Testis (tissue), 3 donors: ENCODE data around the gene STAT3. TPM values are rescaled to one million over a fixed set of nuclear protein-coding genes. Genes with fewer than 3 reads are reported as not detected.

ENCODE experiments used
- DNase-seq: peaks from one replicate; pipeline ENCODE4 v3.0.0-alpha.2; 2019
- H3K27ac ChIP-seq, 2 donors: fragments of 200-600 bp; sonication (generic); one replicate each; pipeline ENCODE4 v1.5.1; 2019
- H3K27me3 ChIP-seq: fragments of 200-600 bp; sonication (generic); one replicate; pipeline ENCODE4 v1.5.1; 2019
- H3K36me3 ChIP-seq: fragments of 200-600 bp; sonication (generic); one replicate; pipeline ENCODE4 v1.5.1; 2017; ENCODE audit warnings: low read depth; ENCODE audit errors: missing control alignments
- H3K4me1 ChIP-seq: fragments of 200-600 bp; sonication (generic); one replicate; pipeline ENCODE4 v1.5.1; 2019
- H3K4me3 ChIP-seq, 2 donors: fragments of 200-600 bp; sonication (generic); one replicate each; pipeline ENCODE4 v1.5.1; 2017 to 2019
- H3K9me3 ChIP-seq: fragments of 200-600 bp; sonication (generic); one replicate; pipeline ENCODE4 v1.5.1; 2017
- POLR2A ChIP-seq: fragments of 450-650 bp; IDR thresholded peaks from one replicate; pipeline ENCODE4 v1.6.1; 2017; ENCODE audit warnings: antibody characterized with exemption, mild to moderate bottlenecking, moderate library complexity
- WGBS, 2 donors: methylation state at CpG; one replicate each; pipeline ENCODE4 v1.1.5; 2018; 5-methylcytosine and 5-hydroxymethylcytosine counted together
- intact Hi-C: fragments of 100-400 bp; cut with DNase I; formaldehyde crosslinking; loops from one replicate; pipeline ENCODE4 v1.15.1; 2023; ENCODE audit warnings: low total_unique reads
- polyA plus RNA-seq: library from polyadenylated mRNA; stranded (reverse); fragments of 350-450 nt; fragmentation: Illumina TruSeq; extraction: RNeasy Lipid Tissue Mini Kit (QIAGEN cat#74804); gene quantifications from one replicate; pipeline ENCODE4 v1.2.3, GENCODE V29; 2014; ENCODE audit warnings: low read depth, low replicate concordance; ENCODE audit not compliant: insufficient read depth
- total RNA-seq, 2 donors: library from RNA; depleted of rRNA; stranded (reverse); fragments of >200 nt; gene quantifications; one replicate each; pipeline ENCODE4 v1.2.3, GENCODE V29; 2016
- TF ChIP-seq, protein P1 (sequence below), 3 experiments: fragments of 450-650 bp in 2 of 3; fragments of 200-600 bp in 1 of 3; sonication (generic) in 1 of 3; IDR thresholded peaks; one replicate each; pipeline ENCODE4 v1.5.1; 2016 to 2019; ENCODE audit warnings: antibody characterized with exemption in 3 of 3, mild to moderate bottlenecking in 2 of 3, moderate library complexity in 1 of 3

STAT3 gene
- total and polyA plus RNA-seq, 3 donors from 2014 or later: 69.5 to 117 (median 107) TPM

- no peak overlapping the region for H3K4me3 ChIP-seq
- 65 to 73% methylated on average over 3 of the region's 3 CpGs for WGBS, 2 donors
- no peaks in the 10 kb centered on the region for H3K36me3 ChIP-seq
- DNase-seq: no peak
- H3K27ac ChIP-seq: peak overlapping the region in 1 of 2 donors; percentile 73
- H3K4me1 ChIP-seq: peaks cover 23% of the 10 kb centered on the region
- intact Hi-C loops: no loop called here
- H3K27me3 ChIP-seq: no peaks in the 10 kb centered on the region
- TF ChIP-seq, protein P1, sequence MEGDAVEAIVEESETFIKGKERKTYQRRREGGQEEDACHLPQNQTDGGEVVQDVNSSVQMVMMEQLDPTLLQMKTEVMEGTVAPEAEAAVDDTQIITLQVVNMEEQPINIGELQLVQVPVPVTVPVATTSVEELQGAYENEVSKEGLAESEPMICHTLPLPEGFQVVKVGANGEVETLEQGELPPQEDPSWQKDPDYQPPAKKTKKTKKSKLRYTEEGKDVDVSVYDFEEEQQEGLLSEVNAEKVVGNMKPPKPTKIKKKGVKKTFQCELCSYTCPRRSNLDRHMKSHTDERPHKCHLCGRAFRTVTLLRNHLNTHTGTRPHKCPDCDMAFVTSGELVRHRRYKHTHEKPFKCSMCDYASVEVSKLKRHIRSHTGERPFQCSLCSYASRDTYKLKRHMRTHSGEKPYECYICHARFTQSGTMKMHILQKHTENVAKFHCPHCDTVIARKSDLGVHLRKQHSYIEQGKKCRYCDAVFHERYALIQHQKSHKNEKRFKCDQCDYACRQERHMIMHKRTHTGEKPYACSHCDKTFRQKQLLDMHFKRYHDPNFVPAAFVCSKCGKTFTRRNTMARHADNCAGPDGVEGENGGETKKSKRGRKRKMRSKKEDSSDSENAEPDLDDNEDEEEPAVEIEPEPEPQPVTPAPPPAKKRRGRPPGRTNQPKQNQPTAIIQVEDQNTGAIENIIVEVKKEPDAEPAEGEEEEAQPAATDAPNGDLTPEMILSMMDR (IDR thresholded peaks at IDR 0.05): no peak
- no peak for TF ChIP-seq POLR2A
- H3K9me3 ChIP-seq: no peaks in the 10 kb centered on the region
These were observed 117.0 kb downstream of the STAT3 start for GRCh38 chr17:42271006-42271778.

- H3K36me3 ChIP-seq: no peaks in the 10 kb centered on the region
- H3K27me3 ChIP-seq: no peaks in the 10 kb centered on the region
- peaks cover 23% of the 10 kb centered on the region for H3K4me1 ChIP-seq
- DNase-seq: peak; percentile 64
- 31 to 37% methylated on average over 6 of the region's 6 CpGs for WGBS, 2 donors
- H3K4me3 ChIP-seq: no peak overlapping the region
- H3K9me3 ChIP-seq: no peaks in the 10 kb centered on the region
- peak overlapping the region; percentile 9 to 73 for H3K27ac ChIP-seq
- intact Hi-C loops: no loop called here
- no peak for TF ChIP-seq POLR2A
- TF ChIP-seq, protein P1 (IDR thresholded peaks at IDR 0.05): no peak
These were observed 117.6 kb downstream of the STAT3 start for GRCh38 chr17:42270596-42270995.

- intact Hi-C loops: no loop called here
- H3K27ac ChIP-seq: peak overlapping the region; percentile 9 to 73
- H3K36me3 ChIP-seq: no peaks in the 10 kb centered on the region
- 52 to 53% methylated on average over 4 of the region's 4 CpGs for WGBS, 2 donors
- TF ChIP-seq, protein P1 (IDR thresholded peaks at IDR 0.05): no peak
- no peak for TF ChIP-seq POLR2A
- H3K27me3 ChIP-seq: no peaks in the 10 kb centered on the region
- peaks cover 21% of the 10 kb centered on the region for H3K4me1 ChIP-seq
- no peaks in the 10 kb centered on the region for H3K9me3 ChIP-seq
- no peak overlapping the region for H3K4me3 ChIP-seq
- DNase-seq: no peak
These were observed 118.1 kb downstream of the STAT3 start for GRCh38 chr17:42270170-42270535.

DNA sequence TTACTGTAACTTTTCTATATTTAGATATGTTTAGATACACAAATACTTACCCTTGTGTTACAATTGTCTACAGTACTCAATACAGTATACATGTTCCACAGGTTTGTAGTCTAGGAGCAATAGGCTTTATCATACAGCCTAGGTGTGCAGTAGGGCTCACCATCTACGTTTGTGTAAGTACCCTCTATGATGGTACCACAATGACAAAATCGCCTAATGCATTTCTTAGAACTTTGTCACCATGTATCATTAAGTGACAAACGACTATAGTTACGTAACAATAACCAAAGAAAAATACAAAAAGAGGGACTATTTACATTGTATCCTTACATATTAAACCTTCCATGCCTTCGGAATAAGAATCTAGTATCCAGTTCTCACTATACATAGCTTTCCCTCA, 120.0 kb downstream of the STAT3 start:
- WGBS, 2 donors: 51 to 66% methylated on average over 5 of the region's 5 CpGs
- no peaks in the 10 kb centered on the region for H3K9me3 ChIP-seq
- TF ChIP-seq, protein P1 (IDR thresholded peaks at IDR 0.05): no peak
- no peak for TF ChIP-seq POLR2A
- intact Hi-C loops: no loop called here
- no peak overlapping the region for H3K27ac ChIP-seq
- H3K36me3 ChIP-seq: no peaks in the 10 kb centered on the region
- H3K27me3 ChIP-seq: no peaks in the 10 kb centered on the region
- no peak for DNase-seq
- peaks cover 14% of the 10 kb centered on the region for H3K4me1 ChIP-seq
- H3K4me3 ChIP-seq: no peak overlapping the region
